HG03457 (cell line): ENCODE results near the gene SRY.
"Not testable (repeated sequence)": the region's sequence is repeated elsewhere in the genome, so short reads cannot be mapped to it uniquely, and the experiment has no call there.

Experiments
- ATAC-seq: cut with Tn5 transposase; IDR thresholded peaks from one replicate; pipeline ENCODE4 v1.9.1; 2021; ENCODE audit warnings: moderate number of reproducible peaks; ENCODE audit not compliant: unreplicated experiment

SRY gene

DNA sequence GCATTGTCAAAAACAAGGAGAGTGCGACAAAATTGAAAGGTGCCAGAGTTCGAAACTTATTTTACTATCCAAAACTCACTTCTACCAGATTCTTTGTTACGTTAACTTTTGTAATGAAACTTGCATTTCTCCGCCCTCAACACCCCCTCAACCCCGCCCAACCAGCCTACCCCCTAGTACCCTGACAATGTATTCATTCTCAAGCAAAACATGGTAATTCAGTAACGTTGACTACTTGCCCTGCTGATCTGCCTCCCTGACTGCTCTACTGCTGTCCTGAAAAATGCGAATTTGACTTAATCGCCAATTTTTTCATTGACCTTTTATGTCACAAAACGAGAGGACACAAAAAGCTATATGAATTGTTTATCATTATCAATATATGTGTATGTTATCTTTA lies at the start of gene SRY:
Gene SRY, minus strand, starts transcription at position 83 of the 400 bp plus-strand sequence. Its CDS starts 79 bp downstream, at position 4.
- no peak for ATAC-seq

DNA sequence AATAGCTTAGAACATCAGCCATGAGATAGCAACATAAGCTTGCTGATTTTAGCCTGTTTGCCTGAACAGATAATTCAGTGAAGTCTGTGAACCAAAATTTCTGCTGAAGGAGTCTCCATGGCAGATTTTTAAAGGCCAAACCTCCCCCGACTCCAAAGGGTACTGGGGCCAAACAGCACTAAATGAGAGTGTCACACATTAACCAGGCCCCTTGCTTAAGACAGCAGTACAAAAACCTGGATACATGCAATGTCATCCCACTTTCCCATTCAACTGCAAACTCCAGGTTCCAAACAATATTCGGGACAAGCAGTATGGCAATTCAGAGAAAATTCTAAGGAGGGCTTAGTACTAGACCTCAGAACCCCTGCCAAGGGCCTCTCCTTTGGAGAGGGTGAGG lies 49.6 kb upstream of the SRY start:
- ATAC-seq, result no peak

DNA sequence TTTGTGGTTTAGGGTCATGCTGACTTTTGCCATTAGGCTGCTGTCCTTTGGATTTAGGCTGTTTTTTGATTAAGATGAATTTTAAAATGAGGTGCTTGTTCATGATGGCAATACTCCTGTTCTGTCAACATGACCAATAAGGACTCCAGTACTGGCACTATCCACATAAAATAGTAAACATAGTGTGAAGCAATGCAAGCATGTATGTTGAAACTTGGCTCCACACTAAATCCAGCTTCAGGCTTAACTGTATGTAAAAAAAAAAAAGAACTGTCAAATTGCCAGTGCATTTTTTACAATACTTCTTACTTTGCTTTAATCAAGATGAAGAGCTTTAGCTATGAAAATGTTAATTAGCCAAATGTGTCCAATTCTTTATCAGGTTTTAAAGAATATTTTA lies 47.7 kb upstream of the SRY start:
- ATAC-seq, result no peak

DNA sequence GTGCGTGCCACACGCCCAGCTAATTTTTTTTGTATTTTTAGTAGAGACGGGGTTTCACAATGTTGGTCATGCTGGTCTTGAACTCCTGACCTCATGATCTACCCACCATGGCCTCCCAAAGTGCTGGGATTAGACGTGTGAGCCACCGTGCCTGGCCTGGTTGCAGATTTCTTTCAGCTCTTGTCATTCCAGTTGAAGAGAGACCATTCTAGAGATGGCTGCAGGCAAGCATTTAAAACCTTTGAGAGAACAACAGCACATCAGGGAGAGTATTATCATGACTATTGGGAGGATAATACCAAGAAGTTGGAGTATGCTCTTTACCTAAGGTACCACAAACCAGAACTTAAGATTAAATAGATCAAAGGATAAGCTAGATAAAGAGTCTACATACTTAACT lies 41.0 kb upstream of the SRY start:
- ATAC-seq, result no peak

GRCh38 chrY:2824471-2824870 lies 37.0 kb upstream of the SRY start:
- ATAC-seq, result no peak

GRCh38 chrY:2817146-2817896 lies 29.8 kb upstream of the SRY start:
- ATAC-seq, result not testable (repeated sequence)

GRCh38 chrY:2800246-2800645 lies 12.8 kb upstream of the SRY start:
- no peak for ATAC-seq

GRCh38 chrY:2797991-2798390 lies 10.5 kb upstream of the SRY start:
- ATAC-seq, result no peak

DNA sequence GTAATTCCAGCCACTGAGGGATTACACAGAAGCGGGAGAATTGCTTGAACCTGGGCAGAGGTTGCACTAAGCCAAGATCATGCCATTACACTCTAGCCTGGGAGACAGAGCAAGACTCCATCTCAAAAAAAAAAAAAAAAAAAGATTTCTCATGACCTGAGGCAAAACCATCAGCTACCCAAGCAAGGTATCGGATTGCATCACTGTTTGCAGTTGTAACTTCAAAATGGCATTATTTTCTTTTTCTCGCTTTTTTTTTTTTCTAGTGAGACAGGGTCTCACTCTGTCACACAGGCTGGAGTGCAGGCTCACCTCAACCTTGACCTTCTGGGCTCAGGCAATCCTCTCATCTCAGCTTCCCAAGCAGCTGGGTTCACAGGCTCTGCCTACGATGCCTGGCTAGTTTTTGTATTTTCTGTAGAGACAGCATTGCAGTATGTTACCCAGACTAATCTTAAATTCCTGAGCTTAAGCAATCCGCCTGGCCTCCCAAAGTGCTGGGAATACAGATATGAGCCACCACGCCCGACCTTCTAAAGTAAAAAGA lies 9.6 kb upstream of the SRY start:
- ATAC-seq, result no peak

DNA sequence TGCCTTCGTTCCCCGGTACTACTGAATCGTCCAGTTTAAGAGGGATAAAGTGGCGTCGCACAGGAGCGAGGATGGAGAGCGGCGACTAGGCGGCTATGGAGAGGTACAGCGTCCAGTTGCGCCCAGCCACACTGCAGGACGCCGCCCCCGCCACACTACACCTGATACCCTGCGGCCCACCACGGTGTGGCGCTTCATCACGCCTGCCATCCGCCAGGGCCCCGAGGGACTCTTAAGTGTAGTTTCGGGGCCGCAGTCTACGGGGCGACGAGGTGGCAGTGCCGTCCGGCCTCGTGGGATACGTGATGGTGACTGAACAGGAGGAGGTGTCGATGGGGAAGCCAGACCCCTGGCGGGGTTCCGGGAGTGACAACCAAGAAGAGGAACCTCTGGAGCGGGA lies 2.3 kb upstream of the SRY start:
- ATAC-seq, result no peak

- no peak for ATAC-seq
Observed at GRCh38 chrY:2786876-2787512, 488 bp downstream of the SRY start.
